Endodermal cell (in vitro differentiated cells): Measurements from ENCODE around the gene MIPOL1. TPM values are rescaled to one million over a fixed set of nuclear protein-coding genes. Genes with fewer than 3 reads are reported as not detected.

Experiments
- DNase-seq: peaks from one replicate; pipeline ENCODE4 v3.0.0-alpha.2; 2017
- H3K27ac ChIP-seq: 2 replicates; pipeline ENCODE4 v1.5.1; 2013; ENCODE audit warnings: mild to moderate bottlenecking, low read depth, low read length, moderate library complexity
- H3K27me3 ChIP-seq: 2 replicates; pipeline ENCODE4 v1.6.1; 2013; ENCODE audit warnings: mild to moderate bottlenecking, low read length, moderate library complexity; ENCODE audit not compliant: insufficient read depth, control insufficient read depth, poor library complexity, severe bottlenecking
- H3K36me3 ChIP-seq: 2 replicates; pipeline ENCODE4 v1.7.0; 2013; ENCODE audit warnings: mild to moderate bottlenecking, low read length, moderate library complexity; ENCODE audit not compliant: control insufficient read depth, insufficient read depth
- H3K4me1 ChIP-seq: one replicate; pipeline ENCODE4 v1.7.0; 2013; ENCODE audit warnings: low read length; ENCODE audit not compliant: control insufficient read depth, insufficient read depth
- H3K4me3 ChIP-seq: 2 replicates; pipeline ENCODE4 v1.5.1; 2013; ENCODE audit warnings: mild to moderate bottlenecking, low read length, moderate library complexity
- H3K9ac ChIP-seq: 2 replicates; pipeline ENCODE4 v1.6.1; 2013; ENCODE audit warnings: mild to moderate bottlenecking, low read length, moderate library complexity; ENCODE audit not compliant: poor library complexity, severe bottlenecking; ENCODE audit errors: extremely low read depth
- H3K9me3 ChIP-seq: 2 replicates; pipeline ENCODE4 v1.6.1; 2013; ENCODE audit warnings: mild to moderate bottlenecking, low read length, moderate library complexity; ENCODE audit not compliant: control insufficient read depth
- H3K27ac Mint-ChIP-seq: 2 replicates; pipeline ENCODE4 v1.8.0; 2020; ENCODE audit warnings: mixed read lengths
- H3K27me3 Mint-ChIP-seq: 2 replicates; pipeline ENCODE4 v1.8.0; 2021; ENCODE audit warnings: mild to moderate bottlenecking, mixed read lengths; ENCODE audit not compliant: insufficient read depth
- H3K36me3 Mint-ChIP-seq: 2 replicates; pipeline ENCODE4 v1.8.0; 2020; ENCODE audit warnings: low read depth, mixed read lengths
- H3K4me1 Mint-ChIP-seq: 2 replicates; pipeline ENCODE4 v1.8.0; 2020; ENCODE audit warnings: mixed read lengths
- H3K4me3 Mint-ChIP-seq: 2 replicates; pipeline ENCODE4 v1.8.0; 2020; ENCODE audit warnings: mild to moderate bottlenecking, moderate library complexity, mixed read lengths
- H3K9me3 Mint-ChIP-seq: 2 replicates; pipeline ENCODE4 v1.8.0; 2020; ENCODE audit warnings: mild to moderate bottlenecking, mixed read lengths
- CTCF ChIP-seq: fragments of 200-600 bp; sonication (generic); conservative IDR thresholded peaks from 2 replicates; pipeline ENCODE4 v1.5.0; 2021; ENCODE audit warnings: antibody characterized with exemption, mild to moderate bottlenecking
- WGBS, 2 experiments: methylation state at CpG; one replicate each; pipeline versions ENCODE4 v1.1.5 to v1.1.7; 2013; ENCODE audit warnings: missing lambda C conversion rate in 2 of 2, mixed read lengths in 1 of 2; ENCODE audit not compliant: insufficient coverage in 1 of 2, insufficient read length in 1 of 2; 5-methylcytosine and 5-hydroxymethylcytosine counted together
- total RNA-seq, 2 donors: library from RNA; stranded (reverse); fragmentation: NEBNext Ultra II Directional in 1 of 2; extraction: Animal tissue kit (Norgen Biotek cat#: 25700) in 1 of 2; gene quantifications; 2 replicates in 1 of 2; 3 replicates in 1 of 2; pipeline ENCODE4 v1.2.1, GENCODE V29; 2021

MIPOL1 gene
- total RNA-seq, 2 donors from 2014 or later = 22.0 to 28.5 TPM

GRCh38 chr14:37170993-37171392 is 26.7 kb upstream of the MIPOL1 start:
- Histone ChIP-seq H3K9me3 (no peaks in the 10 kb centered on the region), H3K9ac (no peak overlapping the region), H3K36me3 (no peaks in the 10 kb centered on the region), H3K4me3 (no peak overlapping the region), H3K27me3 (no peaks in the 10 kb centered on the region), H3K27ac (no peak overlapping the region), H3K4me1 (no peaks in the 10 kb centered on the region)
- no peak overlapping the region for H3K27ac Mint-ChIP-seq
- TF ChIP-seq CTCF = no peak
- no peaks in the 10 kb centered on the region for H3K36me3 Mint-ChIP-seq
- no peak for DNase-seq
- no peak overlapping the region for H3K4me3 Mint-ChIP-seq
- H3K27me3 Mint-ChIP-seq = peaks cover 5% of the 10 kb centered on the region
- no peaks in the 10 kb centered on the region for H3K9me3 Mint-ChIP-seq
- peaks cover 10% of the 10 kb centered on the region for H3K4me1 Mint-ChIP-seq
- 84 to 95% methylated on average over 3 to 9 of the region's 10 CpGs for WGBS, 2 experiments

- WGBS, 2 experiments = 5 to 6% methylated on average over 2 to 5 of the region's 6 CpGs
- H3K27me3 Mint-ChIP-seq = peaks cover 5% of the 10 kb centered on the region
- Histone ChIP-seq H3K9me3 (no peaks in the 10 kb centered on the region), H3K36me3 (no peaks in the 10 kb centered on the region), H3K4me1 (no peaks in the 10 kb centered on the region), H3K27me3 (no peaks in the 10 kb centered on the region), H3K27ac (peak overlapping the region; percentile 91), H3K4me3 (peak overlapping the region; percentile 87), H3K9ac (peak overlapping the region; percentile 91)
- no peaks in the 10 kb centered on the region for H3K36me3 Mint-ChIP-seq
- H3K4me1 Mint-ChIP-seq = peaks cover 10% of the 10 kb centered on the region
- H3K4me3 Mint-ChIP-seq = peak overlapping the region; percentile 86
- H3K27ac Mint-ChIP-seq = peak overlapping the region; percentile 99
- DNase-seq = no peak
- no peaks in the 10 kb centered on the region for H3K9me3 Mint-ChIP-seq
- no peak for TF ChIP-seq CTCF
Observed at GRCh38 chr14:37171678-37172023, 26.1 kb upstream of the MIPOL1 start.

GRCh38 chr14:37172024-37172869 is 25.5 kb upstream of the MIPOL1 start, which contains the start of gene SLC25A21:
TSS of gene SLC25A21 (minus strand) at chr14:37172606.
- Histone ChIP-seq H3K4me1 (no peaks in the 10 kb centered on the region), H3K27me3 (no peaks in the 10 kb centered on the region), H3K4me3 (peak within 1 kb of the TSS; percentile 87), H3K36me3 (no peaks in the 10 kb centered on the region), H3K9ac (peak within 1 kb of the TSS; percentile 91), H3K27ac (peak within 1 kb of the TSS; percentile 91), H3K9me3 (no peaks in the 10 kb centered on the region)
- TF ChIP-seq CTCF = peak; percentile 25
- 0 to 1% methylated on average over 13 to 66 of the region's 66 CpGs for WGBS, 2 experiments
- Mint-ChIP-seq H3K4me1 (peaks cover 10% of the 10 kb centered on the region), H3K27me3 (peaks cover 5% of the 10 kb centered on the region), H3K27ac (peak within 1 kb of the TSS; percentile 99), H3K36me3 (no peaks in the 10 kb centered on the region), H3K4me3 (peak within 1 kb of the TSS; percentile 86), H3K9me3 (no peaks in the 10 kb centered on the region)
- peak; percentile 92 for DNase-seq
